OCI-LY1 (cell line): ENCODE measurements around the gene ANKHD1.
A peak's percentile ranks its signal among the peaks of the same experiment; 100 is the strongest.

Experiments used
- H2AFZ ChIP-seq: fragments of 200-600 bp; sonication (generic), shearing (Covaris generic); 2 replicates; pipeline ENCODE4 v1.6.0; 2014; ENCODE audit warnings: antibody characterized with exemption, mild to moderate bottlenecking, low read length
- H3F3A ChIP-seq: fragments of 200-600 bp; sonication (generic), shearing (Covaris generic); 2 replicates; pipeline ENCODE4 v1.6.0; 2014; ENCODE audit warnings: mild to moderate bottlenecking, antibody characterized with exemption, low read length, moderate library complexity; ENCODE audit not compliant: insufficient read depth
- H3K27ac ChIP-seq: fragments of 200-600 bp; sonication (generic); 2 replicates; pipeline ENCODE4 v1.5.1; 2014; ENCODE audit warnings: low read length, mixed run types, mild to moderate bottlenecking, low read depth; ENCODE audit not compliant: poor library complexity, severe bottlenecking
- H3K27me3 ChIP-seq: fragments of 200-600 bp; sonication (generic); 2 replicates; pipeline ENCODE4 v1.6.0; 2014; ENCODE audit warnings: antibody characterized with exemption, mild to moderate bottlenecking, low read length, moderate library complexity; ENCODE audit not compliant: insufficient read depth
- H3K36me3 ChIP-seq: fragments of 200-600 bp; sonication (generic); 2 replicates; pipeline ENCODE4 v1.6.1; 2014; ENCODE audit warnings: mild to moderate bottlenecking, antibody characterized with exemption, low read length, moderate library complexity, mixed read lengths; ENCODE audit not compliant: insufficient read depth
- H3K4me1 ChIP-seq: fragments of 200-600 bp; sonication (generic); 2 replicates; pipeline ENCODE4 v1.5.1; 2014; ENCODE audit warnings: mild to moderate bottlenecking, low read length, moderate library complexity; ENCODE audit not compliant: insufficient read depth, severe bottlenecking
- H3K4me2 ChIP-seq: fragments of 200-600 bp; sonication (generic), shearing (Covaris generic); 2 replicates; pipeline ENCODE4 v1.6.1; 2014; ENCODE audit warnings: low read length
- H3K4me3 ChIP-seq: fragments of 200-600 bp; sonication (generic); 2 replicates; pipeline ENCODE4 v1.5.1; 2014; ENCODE audit warnings: low read length, low read depth, mild to moderate bottlenecking, mixed read lengths; ENCODE audit not compliant: poor library complexity, severe bottlenecking
- H3K79me2 ChIP-seq: fragments of 200-600 bp; shearing (Covaris generic); 2 replicates; pipeline ENCODE4 v1.6.1; 2016; ENCODE audit warnings: mixed run types, low read length, mixed read lengths; ENCODE audit not compliant: insufficient read depth
- H3K9ac ChIP-seq: fragments of 200-600 bp; sonication (generic), shearing (Covaris generic); 2 replicates; pipeline ENCODE4 v1.6.1; 2014; ENCODE audit warnings: mild to moderate bottlenecking, low read length, mixed read lengths
- H3K9me2 ChIP-seq: fragments of 200-600 bp; sonication (generic), shearing (Covaris generic); 2 replicates; pipeline ENCODE4 v1.6.1; 2014; ENCODE audit warnings: low read depth, mild to moderate bottlenecking, low read length, mixed read lengths
- H3K9me3 ChIP-seq: fragments of 200-600 bp; shearing (Covaris generic); 2 replicates; pipeline ENCODE4 v1.6.1; 2014; ENCODE audit warnings: low read length, mixed read lengths
- H4K20me1 ChIP-seq: fragments of 200-600 bp; sonication (generic), shearing (Covaris generic); 2 replicates; pipeline ENCODE4 v1.6.0; 2016; ENCODE audit warnings: mild to moderate bottlenecking, low read length; ENCODE audit not compliant: insufficient read depth
- CTCF ChIP-seq: fragments of 200-600 bp; sonication (generic), shearing (Covaris generic); IDR thresholded peaks from 2 replicates; pipeline ENCODE4 v1.5.1; 2017; ENCODE audit warnings: mild to moderate bottlenecking, antibody characterized with exemption, low read length, moderate library complexity, mixed read lengths
- EZH2 ChIP-seq: fragments of 200-600 bp; sonication (generic), shearing (Covaris generic); IDR thresholded peaks from 2 replicates; pipeline ENCODE4 v1.8.0; 2017; ENCODE audit warnings: borderline replicate concordance, mixed run types, mild to moderate bottlenecking, antibody characterized with exemption, low read length, moderate library complexity, mixed read lengths

The ANKHD1 gene

GRCh38 chr5:140403613-140404012 is 2.0 kb downstream of the ANKHD1 start:
- TF ChIP-seq EZH2 (no peak), CTCF (no peak)
- H4K20me1 ChIP-seq, result no peaks in the 10 kb centered on the region
- H3K79me2 ChIP-seq, result peaks cover 79% of the 10 kb centered on the region
- no peaks in the 10 kb centered on the region for H3K27me3 ChIP-seq
- H3K4me2 ChIP-seq, result peak overlapping the region; percentile 93
- no peak overlapping the region for H3K27ac ChIP-seq
- peak overlapping the region; percentile 80 for H3K9ac ChIP-seq
- peaks cover 37% of the 10 kb centered on the region for H3K4me1 ChIP-seq
- H3K36me3 ChIP-seq, result peaks cover 15% of the 10 kb centered on the region
- no peaks in the 10 kb centered on the region for H3K9me3 ChIP-seq
- H2AFZ ChIP-seq, result no peak overlapping the region
- no peaks in the 10 kb centered on the region for H3K9me2 ChIP-seq
- 0 out of 2 replicates have a peak, but pooled peaks cover 3% of the 10 kb centered on the region for H3F3A ChIP-seq
- H3K4me3 ChIP-seq, result peak overlapping the region; percentile 87

- no peaks in the 10 kb centered on the region for H3K9me2 ChIP-seq
- no peaks in the 10 kb centered on the region for H3K27me3 ChIP-seq
- no peaks in the 10 kb centered on the region for H3K9me3 ChIP-seq
- H3K9ac ChIP-seq, result no peak overlapping the region
- no peak for TF ChIP-seq CTCF
- TF ChIP-seq EZH2, result no peak
- H2AFZ ChIP-seq, result no peak overlapping the region
- no peaks in the 10 kb centered on the region for H4K20me1 ChIP-seq
- no peak overlapping the region for H3K4me2 ChIP-seq
- 0 out of 2 replicates have a peak, but pooled peaks cover 3% of the 10 kb centered on the region for H3F3A ChIP-seq
- peaks cover 21% of the 10 kb centered on the region for H3K4me1 ChIP-seq
- H3K4me3 ChIP-seq, result no peak overlapping the region
- peaks cover 54% of the 10 kb centered on the region for H3K36me3 ChIP-seq
- no peak overlapping the region for H3K27ac ChIP-seq
- H3K79me2 ChIP-seq, result peaks cover 98% of the 10 kb centered on the region
These were observed 7.2 kb downstream of the ANKHD1 start for GRCh38 chr5:140408750-140409241.

- Histone ChIP-seq H3K4me2 (no peak overlapping the region), H3K4me3 (no peak overlapping the region), H3K9me2 (no peaks in the 10 kb centered on the region), H3K36me3 (peaks cover 54% of the 10 kb centered on the region), H2AFZ (no peak overlapping the region), H4K20me1 (no peaks in the 10 kb centered on the region), H3K27ac (no peak overlapping the region), H3K9ac (no peak overlapping the region), H3K4me1 (peaks cover 8% of the 10 kb centered on the region), H3K79me2 (peaks cover 90% of the 10 kb centered on the region), H3K27me3 (no peaks in the 10 kb centered on the region), H3F3A (0 out of 2 replicates have a peak, but pooled peaks cover 2% of the 10 kb centered on the region), H3K9me3 (no peaks in the 10 kb centered on the region)
- TF ChIP-seq EZH2 (no peak), CTCF (no peak)
These were observed 11.6 kb downstream of the ANKHD1 start for GRCh38 chr5:140413230-140413629.
